Neuronal stem cell (in vitro differentiated cells): ENCODE measurements around the gene GPHN.

Source experiments
- DNase-seq: peaks from one replicate; pipeline ENCODE4 v3.0.0-alpha.2; 2013; ENCODE audit warnings: low spot score
- H2AFZ ChIP-seq: one replicate; pipeline ENCODE4 v1.6.1; 2013; ENCODE audit warnings: mild to moderate bottlenecking, low read length, inconsistent platforms
- H2AK5ac ChIP-seq: 2 replicates; pipeline ENCODE4 v1.6.1; 2013; ENCODE audit warnings: low read depth, mild to moderate bottlenecking, inconsistent platforms, low read length, moderate library complexity, mixed read lengths
- H2BK120ac ChIP-seq: 2 replicates; pipeline ENCODE4 v1.6.1; 2013; ENCODE audit warnings: low read depth, mild to moderate bottlenecking, inconsistent platforms, low read length, moderate library complexity, mixed read lengths
- H2BK12ac ChIP-seq: one replicate; pipeline ENCODE4 v1.6.1; 2013; ENCODE audit warnings: low read length, inconsistent platforms
- H2BK15ac ChIP-seq: 2 replicates; pipeline ENCODE4 v1.6.1; 2013; ENCODE audit warnings: mild to moderate bottlenecking, low read length, inconsistent platforms, mixed read lengths
- H2BK5ac ChIP-seq: one replicate; pipeline ENCODE4 v1.6.1; 2013; ENCODE audit warnings: inconsistent platforms, mild to moderate bottlenecking, low read length, moderate library complexity
- H3K14ac ChIP-seq: one replicate; pipeline ENCODE4 v1.6.1; 2013; ENCODE audit warnings: low read length, inconsistent platforms
- H3K18ac ChIP-seq: 2 replicates; pipeline ENCODE4 v1.6.1; 2013; ENCODE audit warnings: low read length, inconsistent platforms
- H3K23ac ChIP-seq: 2 replicates; pipeline ENCODE4 v1.6.1; 2013; ENCODE audit warnings: low read depth, mild to moderate bottlenecking, mixed read lengths, low read length, inconsistent platforms; ENCODE audit not compliant: poor library complexity
- H3K27ac ChIP-seq: replicated peaks from 3 replicates; pipeline ENCODE4 v1.5.1; 2013; ENCODE audit warnings: low read length, inconsistent platforms
- H3K27me3 ChIP-seq, 3 experiments: 2 replicates each; pipeline ENCODE4 v1.6.1; 2013; ENCODE audit warnings: low read length in 3 of 3, mild to moderate bottlenecking in 2 of 3, inconsistent platforms in 1 of 3, low read depth in 1 of 3, mixed read lengths in 1 of 3, moderate library complexity in 1 of 3; ENCODE audit not compliant: control insufficient read depth in 3 of 3, insufficient read depth in 3 of 3
- H3K36me3 ChIP-seq, 2 donors: replicated peaks in 1 of 2; 2 replicates each; pipeline ENCODE4 v1.6.1; 2013; ENCODE audit warnings: low read length in 2 of 2; ENCODE audit not compliant: control insufficient read depth in 2 of 2, insufficient read depth in 2 of 2
- H3K4ac ChIP-seq: 2 replicates; pipeline ENCODE4 v1.6.1; 2013; ENCODE audit warnings: inconsistent platforms, mild to moderate bottlenecking, low read length, moderate library complexity
- H3K4me1 ChIP-seq, 2 donors: 1 replicate in 1 of 2; 2 replicates in 1 of 2; pipeline ENCODE4 v1.6.1; 2013; ENCODE audit warnings: low read length in 2 of 2, low read depth in 1 of 2; ENCODE audit not compliant: control insufficient read depth in 2 of 2, insufficient read depth in 1 of 2
- H3K4me2 ChIP-seq: one replicate; pipeline ENCODE4 v1.6.1; 2013; ENCODE audit warnings: mild to moderate bottlenecking, low read length, inconsistent platforms; ENCODE audit not compliant: insufficient read depth, poor library complexity, severe bottlenecking
- H3K4me3 ChIP-seq, 2 donors: 2 replicates each; pipeline ENCODE4 v1.5.1; 2013; ENCODE audit warnings: low read length in 2 of 2, mild to moderate bottlenecking in 2 of 2, inconsistent platforms in 1 of 2, moderate library complexity in 1 of 2
- H3K79me1 ChIP-seq: one replicate; pipeline ENCODE4 v1.6.1; 2013; ENCODE audit warnings: low read depth, mild to moderate bottlenecking, inconsistent platforms, low read length, moderate library complexity
- H3K9ac ChIP-seq: one replicate; pipeline ENCODE4 v1.6.1; 2013; ENCODE audit warnings: mild to moderate bottlenecking, low read depth, low read length, inconsistent platforms; ENCODE audit not compliant: poor library complexity
- H3K9me3 ChIP-seq, 2 donors: replicated peaks in 1 of 2; 2 replicates each; pipeline versions ENCODE3 to v1.6.1; 2013; ENCODE audit warnings: low read length in 2 of 2, mild to moderate bottlenecking in 2 of 2, inconsistent platforms in 1 of 2, low read depth in 1 of 2, mixed read lengths in 1 of 2, moderate library complexity in 1 of 2; ENCODE audit not compliant: control insufficient read depth in 2 of 2, insufficient read depth in 1 of 2
- H4K8ac ChIP-seq: one replicate; pipeline ENCODE4 v1.6.1; 2013; ENCODE audit warnings: low read depth, mild to moderate bottlenecking, inconsistent platforms, low read length, moderate library complexity
- H4K91ac ChIP-seq: one replicate; pipeline ENCODE4 v1.6.1; 2013; ENCODE audit warnings: low read length, low read depth, mild to moderate bottlenecking, inconsistent platforms; ENCODE audit not compliant: poor library complexity
- WGBS, 2 donors: extraction: QIAGEN DNeasy Blood & Tissue Kit; methylation state at CpG; one replicate each; pipeline ENCODE4 v1.1.7; 2013; ENCODE audit warnings: missing lambda C conversion rate in 2 of 2, mixed read lengths in 1 of 2; ENCODE audit not compliant: insufficient read length in 2 of 2, insufficient replicate concordance in 1 of 2; ENCODE audit errors: extremely low coverage in 2 of 2; 5-methylcytosine and 5-hydroxymethylcytosine counted together

The GPHN gene

GRCh38 chr14:66508547-66508845 lies 549 bp downstream of the GPHN start:
- no peaks in the 10 kb centered on the region for H3K36me3 ChIP-seq
- no peak overlapping the region for H2AK5ac ChIP-seq
- peak overlapping the region; percentile 98 for H3K27ac ChIP-seq
- H4K91ac ChIP-seq = no peak overlapping the region
- H3K4ac ChIP-seq = no peak overlapping the region
- peak overlapping the region; percentile 96 for H2BK5ac ChIP-seq
- H3K4me1 ChIP-seq = peaks cover 3 to 6% of the 10 kb centered on the region in 2 donors
- H3K23ac ChIP-seq = peak overlapping the region; percentile 96
- H3K4me2 ChIP-seq = peak overlapping the region; percentile 94
- no peaks in the 10 kb centered on the region for H3K9me3 ChIP-seq
- H2BK12ac ChIP-seq = no peak overlapping the region
- H3K14ac ChIP-seq = no peak overlapping the region
- H3K18ac ChIP-seq = peak overlapping the region; percentile 98
- peak overlapping the region; percentile 71 for H2BK15ac ChIP-seq
- peak overlapping the region; percentile 61 for H2BK120ac ChIP-seq
- peaks cover 7% of the 10 kb centered on the region for H3K79me1 ChIP-seq
- WGBS, 2 donors = no CpG with 5 or more reads among the region's 19 CpGs
- H3K4me3 ChIP-seq = peak overlapping the region; percentile 85 to 100
- peak overlapping the region; percentile 97 for H3K9ac ChIP-seq
- H3K27me3 ChIP-seq = no peaks in the 10 kb centered on the region
- no peak overlapping the region for H4K8ac ChIP-seq
- DNase-seq = no peak
- peak overlapping the region; percentile 93 for H2AFZ ChIP-seq

DNA sequence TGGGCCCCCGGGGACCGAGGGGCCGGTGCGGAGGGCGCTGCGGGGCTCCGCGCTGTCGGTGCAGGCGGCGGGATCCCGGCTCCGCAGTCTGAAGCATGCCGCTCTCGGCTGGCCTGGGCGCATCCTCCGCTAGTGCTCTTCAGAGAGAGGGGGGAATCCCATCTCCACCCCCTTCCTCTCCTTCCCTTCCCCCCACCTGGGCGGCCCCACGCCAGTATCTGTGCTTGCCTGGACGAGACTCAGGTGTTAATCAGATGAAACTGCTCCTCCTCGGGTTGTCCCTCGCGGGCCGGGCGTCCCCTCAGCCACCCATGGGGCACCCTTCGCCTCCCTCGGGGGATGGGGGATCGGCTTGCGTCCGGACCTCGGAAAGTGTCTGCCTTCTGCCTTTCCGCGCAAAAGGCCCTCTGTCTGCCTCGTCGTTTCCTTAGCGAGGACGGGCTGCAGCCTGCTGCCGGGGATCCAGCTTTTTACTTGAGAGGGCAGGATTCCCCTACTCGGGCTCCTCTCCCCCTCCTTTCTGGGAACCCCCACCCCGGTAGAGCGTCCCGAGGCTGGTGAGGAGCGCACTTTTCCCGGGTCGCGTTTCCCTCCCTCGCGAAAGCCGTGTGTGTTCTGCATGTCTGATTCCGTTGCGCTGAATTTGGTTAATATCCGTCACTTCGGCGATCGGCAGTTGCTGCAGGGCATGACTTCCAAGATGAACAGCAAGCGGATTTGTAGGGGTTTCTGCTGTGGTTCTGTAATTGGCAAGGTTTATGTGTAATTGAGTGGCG lies 1.1 kb downstream of the GPHN start:
- no CpG with 5 or more reads among the region's 57 CpGs for WGBS, 2 donors
- no peak overlapping the region for H2BK12ac ChIP-seq
- no peak overlapping the region for H4K91ac ChIP-seq
- peak overlapping the region; percentile 98 for H3K18ac ChIP-seq
- H3K27ac ChIP-seq = peak overlapping the region; percentile 98
- no peaks in the 10 kb centered on the region for H3K27me3 ChIP-seq
- H3K4me3 ChIP-seq = peak overlapping the region; percentile 85 to 100
- H2AK5ac ChIP-seq = no peak overlapping the region
- H3K9me3 ChIP-seq = no peaks in the 10 kb centered on the region
- H2BK5ac ChIP-seq = peak overlapping the region; percentile 96
- H3K36me3 ChIP-seq = no peaks in the 10 kb centered on the region
- H3K4ac ChIP-seq = no peak overlapping the region
- H3K14ac ChIP-seq = peak overlapping the region; percentile 38
- peak overlapping the region; percentile 93 for H2AFZ ChIP-seq
- H3K4me1 ChIP-seq = peaks cover 3 to 6% of the 10 kb centered on the region in 2 donors
- H3K9ac ChIP-seq = peak overlapping the region; percentile 91
- peak overlapping the region; percentile 94 for H3K4me2 ChIP-seq
- no peak overlapping the region for H4K8ac ChIP-seq
- peaks cover 7% of the 10 kb centered on the region for H3K79me1 ChIP-seq
- DNase-seq = peak; percentile 33
- H2BK120ac ChIP-seq = no peak overlapping the region
- peak overlapping the region; percentile 97 for H3K23ac ChIP-seq
- peak overlapping the region; percentile 71 for H2BK15ac ChIP-seq

GRCh38 chr14:66509874-66510273 lies 1.9 kb downstream of the GPHN start:
- H3K4me3 ChIP-seq = peak overlapping the region in 1 of 2 donors; percentile 85
- H3K23ac ChIP-seq = no peak overlapping the region
- no peak overlapping the region for H3K4ac ChIP-seq
- no peaks in the 10 kb centered on the region for H3K9me3 ChIP-seq
- no peak overlapping the region for H3K27ac ChIP-seq
- DNase-seq = no peak
- H2BK5ac ChIP-seq = no peak overlapping the region
- no peak overlapping the region for H2AK5ac ChIP-seq
- no peak overlapping the region for H3K18ac ChIP-seq
- no CpG with 5 or more reads among the region's 4 CpGs for WGBS, 2 donors
- H3K27me3 ChIP-seq = no peaks in the 10 kb centered on the region
- H3K4me1 ChIP-seq = peaks cover 3 to 6% of the 10 kb centered on the region in 2 donors
- H2BK12ac ChIP-seq = no peak overlapping the region
- no peak overlapping the region for H3K14ac ChIP-seq
- H2BK120ac ChIP-seq = no peak overlapping the region
- peaks cover 7% of the 10 kb centered on the region for H3K79me1 ChIP-seq
- H4K8ac ChIP-seq = no peak overlapping the region
- no peaks in the 10 kb centered on the region for H3K36me3 ChIP-seq
- H3K4me2 ChIP-seq = no peak overlapping the region
- H2AFZ ChIP-seq = no peak overlapping the region
- H4K91ac ChIP-seq = no peak overlapping the region
- no peak overlapping the region for H2BK15ac ChIP-seq
- H3K9ac ChIP-seq = no peak overlapping the region

DNA sequence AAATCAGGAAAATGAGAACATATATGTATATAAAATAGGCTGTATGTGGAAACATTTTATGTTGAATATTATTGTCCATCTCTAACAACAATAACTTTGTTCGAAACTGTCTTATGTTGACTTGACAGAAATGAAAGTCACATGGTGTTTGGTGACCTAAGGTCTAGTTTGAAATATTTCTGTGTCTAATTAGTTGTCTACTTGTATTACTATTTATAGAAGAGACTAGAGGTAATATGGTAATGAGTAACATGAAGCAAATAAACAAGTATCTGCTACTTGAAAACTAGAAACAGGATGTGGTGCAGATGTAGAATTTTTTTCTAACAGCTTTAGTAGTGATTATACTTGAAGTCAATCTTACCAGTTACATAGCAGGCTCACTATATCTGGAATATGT lies 3.9 kb downstream of the GPHN start:
- H3K9me3 ChIP-seq = no peaks in the 10 kb centered on the region
- H3K36me3 ChIP-seq = no peaks in the 10 kb centered on the region
- H3K79me1 ChIP-seq = peaks cover 7% of the 10 kb centered on the region
- H2BK12ac ChIP-seq = no peak overlapping the region
- H3K4me2 ChIP-seq = no peak overlapping the region
- H3K4ac ChIP-seq = no peak overlapping the region
- H3K23ac ChIP-seq = no peak overlapping the region
- no peak overlapping the region for H2AFZ ChIP-seq
- H4K91ac ChIP-seq = no peak overlapping the region
- no peak overlapping the region for H2BK120ac ChIP-seq
- H3K4me1 ChIP-seq = peaks cover 3 to 6% of the 10 kb centered on the region in 2 donors
- no peak overlapping the region for H2BK5ac ChIP-seq
- no peak overlapping the region for H3K9ac ChIP-seq
- WGBS, 2 donors = no CpG with 5 or more reads among the region's 1 CpG
- no peak overlapping the region for H4K8ac ChIP-seq
- H3K18ac ChIP-seq = no peak overlapping the region
- no peak for DNase-seq
- H3K4me3 ChIP-seq = no peak overlapping the region
- no peak overlapping the region for H3K14ac ChIP-seq
- no peaks in the 10 kb centered on the region for H3K27me3 ChIP-seq
- H2BK15ac ChIP-seq = no peak overlapping the region
- no peak overlapping the region for H3K27ac ChIP-seq
- no peak overlapping the region for H2AK5ac ChIP-seq
